ENCODE measurements around the gene MXI1.
A peak's percentile ranks its signal among the peaks of the same experiment; 100 is the strongest.

Gene MXI1

DNA sequence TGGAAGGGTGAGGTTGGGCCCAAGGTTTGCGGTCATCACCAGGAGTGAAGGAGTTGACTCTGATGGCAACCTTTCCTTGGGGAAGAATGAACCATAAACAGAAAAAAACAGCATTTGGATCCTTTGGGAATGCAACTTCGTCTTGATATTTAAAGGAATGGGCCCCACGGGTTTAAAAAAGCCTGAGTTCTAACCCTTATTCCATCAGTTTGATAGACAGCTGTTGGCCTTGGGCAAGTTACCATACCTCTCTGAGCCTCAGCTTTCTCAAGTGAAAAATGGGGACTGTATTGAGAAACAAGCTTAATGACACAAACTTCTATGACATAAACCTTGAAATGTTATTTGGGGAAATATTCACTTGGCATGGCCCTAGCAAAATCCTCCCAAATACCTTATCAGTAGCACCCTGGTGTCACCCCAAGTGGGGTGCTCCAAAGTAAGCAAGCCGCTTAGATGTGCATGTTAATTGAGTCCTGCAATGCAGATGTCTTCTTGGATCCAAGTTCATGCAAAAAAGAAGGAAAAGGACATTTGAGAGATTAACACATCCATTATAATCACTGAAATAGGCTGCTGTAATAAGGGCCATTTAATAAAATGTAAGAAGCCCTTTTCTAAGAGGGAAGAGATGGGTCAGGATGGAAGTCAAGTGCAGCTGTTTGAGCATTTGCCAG, 13.8 kb downstream of the MXI1 start:
- Histone ChIP-seq H3K36me3 (no peaks in the 10 kb centered on the region), H3K27me3 (no peaks in the 10 kb centered on the region), H3K4me1 (peaks cover 10% of the 10 kb centered on the region), H3K9me3 (no peaks in the 10 kb centered on the region), H3K4me3 (ENCODE audit: low read depth, low read length) (peak overlapping the region; percentile 33)
- DNase-seq = no peak
- TF ChIP-seq, protein P1, sequence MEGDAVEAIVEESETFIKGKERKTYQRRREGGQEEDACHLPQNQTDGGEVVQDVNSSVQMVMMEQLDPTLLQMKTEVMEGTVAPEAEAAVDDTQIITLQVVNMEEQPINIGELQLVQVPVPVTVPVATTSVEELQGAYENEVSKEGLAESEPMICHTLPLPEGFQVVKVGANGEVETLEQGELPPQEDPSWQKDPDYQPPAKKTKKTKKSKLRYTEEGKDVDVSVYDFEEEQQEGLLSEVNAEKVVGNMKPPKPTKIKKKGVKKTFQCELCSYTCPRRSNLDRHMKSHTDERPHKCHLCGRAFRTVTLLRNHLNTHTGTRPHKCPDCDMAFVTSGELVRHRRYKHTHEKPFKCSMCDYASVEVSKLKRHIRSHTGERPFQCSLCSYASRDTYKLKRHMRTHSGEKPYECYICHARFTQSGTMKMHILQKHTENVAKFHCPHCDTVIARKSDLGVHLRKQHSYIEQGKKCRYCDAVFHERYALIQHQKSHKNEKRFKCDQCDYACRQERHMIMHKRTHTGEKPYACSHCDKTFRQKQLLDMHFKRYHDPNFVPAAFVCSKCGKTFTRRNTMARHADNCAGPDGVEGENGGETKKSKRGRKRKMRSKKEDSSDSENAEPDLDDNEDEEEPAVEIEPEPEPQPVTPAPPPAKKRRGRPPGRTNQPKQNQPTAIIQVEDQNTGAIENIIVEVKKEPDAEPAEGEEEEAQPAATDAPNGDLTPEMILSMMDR (IDR thresholded peaks at IDR 0.05; ENCODE audit: low read depth, low read length) = no peak

DNA sequence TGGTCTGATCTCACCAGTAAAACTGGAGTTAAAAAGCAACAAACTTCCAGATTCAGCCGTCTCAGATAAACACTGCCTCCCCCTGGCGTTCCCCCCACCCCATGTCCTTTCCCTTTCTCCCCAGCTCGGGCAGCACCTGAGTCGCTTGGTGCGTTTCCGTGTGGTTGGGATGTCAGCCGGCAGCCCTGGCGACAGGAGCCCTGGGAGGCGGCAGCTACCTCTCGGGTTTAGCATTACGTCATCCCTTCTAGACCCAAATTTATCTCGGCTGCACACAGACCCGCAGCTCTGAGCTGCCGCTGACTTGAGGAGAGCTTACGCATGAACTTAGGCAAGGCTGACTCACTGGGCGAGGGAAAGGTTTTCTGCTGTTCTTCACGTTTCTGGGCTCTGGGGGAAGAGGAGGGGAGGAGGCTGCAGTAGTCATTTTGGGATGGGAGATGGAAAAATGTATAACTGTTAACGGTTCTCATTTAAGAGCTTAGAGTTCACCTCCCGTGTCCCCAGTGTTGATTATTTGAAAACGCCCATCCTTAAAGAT, 14.4 kb downstream of the MXI1 start:
- H3K4me1 ChIP-seq = peaks cover 10% of the 10 kb centered on the region
- H3K4me3 ChIP-seq (ENCODE audit: low read depth, low read length) = peak overlapping the region; percentile 33
- TF ChIP-seq, protein P1 (IDR thresholded peaks at IDR 0.05; ENCODE audit: low read depth, low read length) = peak; percentile 16; the same call in 1 of the 2 replicates
- H3K9me3 ChIP-seq = no peaks in the 10 kb centered on the region
- no peaks in the 10 kb centered on the region for H3K27me3 ChIP-seq
- H3K36me3 ChIP-seq = no peaks in the 10 kb centered on the region
- DNase-seq = peak; percentile 60

DNA sequence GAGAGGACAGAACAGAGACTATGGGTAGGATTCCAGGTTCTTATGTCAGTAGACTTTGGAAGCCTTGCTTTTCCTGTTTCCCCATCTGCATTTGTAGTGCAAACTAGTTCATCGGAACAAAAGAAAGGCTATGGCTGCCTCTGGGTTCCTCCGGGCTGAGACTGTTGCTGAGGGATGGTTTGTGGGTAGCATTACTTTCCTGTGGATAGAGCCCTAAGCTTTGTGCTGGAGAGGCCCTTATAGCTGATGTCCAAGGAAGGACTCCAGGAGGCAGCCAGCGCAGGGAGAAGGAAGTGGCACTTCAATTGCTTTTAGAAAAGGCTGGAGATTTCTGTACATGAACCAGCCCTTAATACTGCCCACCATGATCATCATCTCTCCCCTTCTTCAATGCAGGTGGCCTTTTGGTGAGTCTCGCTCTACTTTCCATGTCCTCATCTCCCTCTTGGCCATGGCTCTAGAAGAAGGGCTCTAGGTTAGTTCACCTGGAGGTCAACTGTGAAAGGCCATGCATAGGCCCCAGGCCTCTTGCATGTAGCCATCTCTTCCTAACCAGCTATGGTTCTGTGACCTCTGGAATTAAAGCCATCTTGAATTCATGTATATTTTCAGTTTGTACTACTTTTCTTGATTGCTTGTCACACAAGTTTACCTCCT, 15.4 kb downstream of the MXI1 start:
- DNase-seq = no peak
- TF ChIP-seq, protein P1 (IDR thresholded peaks at IDR 0.05; ENCODE audit: low read depth, low read length) = no peak
- Histone ChIP-seq H3K9me3 (no peaks in the 10 kb centered on the region), H3K4me3 (ENCODE audit: low read depth, low read length) (no peak overlapping the region), H3K4me1 (peaks cover 10% of the 10 kb centered on the region), H3K27me3 (no peaks in the 10 kb centered on the region), H3K36me3 (no peaks in the 10 kb centered on the region)

DNA sequence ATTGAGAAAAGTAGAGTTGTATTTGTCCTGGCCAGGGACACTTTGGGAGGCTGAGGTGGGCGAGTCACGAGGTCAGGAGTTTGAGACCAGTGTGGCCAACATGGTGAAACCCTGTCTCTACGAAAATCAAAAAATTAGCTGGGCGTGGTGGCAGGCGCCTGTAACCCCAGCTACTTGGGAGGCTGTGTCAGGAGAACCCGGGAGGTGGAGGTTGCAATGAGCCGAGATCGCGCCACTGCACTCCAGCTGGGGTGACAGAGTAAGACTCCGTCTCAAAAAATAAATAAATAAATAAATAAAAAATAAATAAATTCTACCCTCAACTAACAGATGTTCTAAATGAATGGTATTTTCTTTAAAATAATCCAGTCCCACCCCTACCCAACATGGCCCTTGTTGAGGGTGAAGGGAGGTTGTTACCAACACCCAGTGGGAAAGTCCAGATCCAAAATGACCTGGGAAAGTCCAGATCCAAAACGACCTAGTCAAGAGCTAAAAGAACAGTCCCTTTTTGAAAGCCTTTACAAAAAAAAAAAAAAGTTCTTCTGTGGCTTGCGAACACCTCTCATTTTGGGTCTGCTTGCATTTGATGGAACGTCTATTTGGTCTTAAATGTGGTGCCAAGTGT, 16.0 kb downstream of the MXI1 start:
- Histone ChIP-seq H3K4me3 (ENCODE audit: low read depth, low read length) (no peak overlapping the region), H3K36me3 (0 out of 2 replicates have a peak, but pooled peaks cover 5% of the 10 kb centered on the region), H3K4me1 (peaks cover 10% of the 10 kb centered on the region), H3K27me3 (no peaks in the 10 kb centered on the region), H3K9me3 (no peaks in the 10 kb centered on the region)
- TF ChIP-seq, protein P1 (IDR thresholded peaks at IDR 0.05; ENCODE audit: low read depth, low read length) = no peak
- no peak for DNase-seq

DNA sequence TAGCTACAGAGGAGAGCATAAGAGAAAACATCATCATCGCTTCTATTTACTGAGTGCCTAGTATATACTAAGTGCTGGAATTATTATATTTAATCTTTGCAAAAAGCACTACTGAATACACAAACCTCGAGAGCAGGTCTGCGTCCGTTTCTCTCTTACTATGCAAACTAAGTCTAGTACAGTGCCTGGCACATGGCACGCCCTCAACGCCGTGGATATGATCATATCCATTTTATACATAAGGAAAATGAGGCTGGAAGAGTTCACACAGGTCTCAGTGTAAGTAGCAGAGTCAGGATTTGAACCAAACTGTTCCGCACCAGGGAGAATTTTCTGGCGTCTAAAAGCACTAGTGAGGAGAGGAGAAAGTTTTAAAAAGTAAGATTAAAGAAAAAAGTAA, 17.6 kb downstream of the MXI1 start:
- Histone ChIP-seq H3K9me3 (no peaks in the 10 kb centered on the region), H3K36me3 (peaks cover 5% of the 10 kb centered on the region; the same call in 1 of the 2 replicates), H3K4me3 (ENCODE audit: low read depth, low read length) (peak overlapping the region; percentile 56), H3K4me1 (peaks cover 10% of the 10 kb centered on the region), H3K27me3 (no peaks in the 10 kb centered on the region)
- TF ChIP-seq, protein P1 (IDR thresholded peaks at IDR 0.05; ENCODE audit: low read depth, low read length) = no peak
- DNase-seq = no peak

Measured in BE2C (cell line).